Astrocyte (in vitro differentiated cells and primary cell): ENCODE data around the gene CCDC57.

Experiments used
- EZH2 ChIP-seq: IDR thresholded peaks from 2 replicates; pipeline ENCODE4 v1.6.1; 2012; ENCODE audit warnings: mild to moderate bottlenecking, low read length, inconsistent platforms; ENCODE audit not compliant: insufficient read depth
- TF ChIP-seq, protein P1 (sequence below): IDR thresholded peaks from 2 replicates; pipeline ENCODE4 v1.5.1; 2011; ENCODE audit warnings: low read depth, mild to moderate bottlenecking, inconsistent platforms, low read length, moderate library complexity; ENCODE audit not compliant: insufficient read depth

DNA sequence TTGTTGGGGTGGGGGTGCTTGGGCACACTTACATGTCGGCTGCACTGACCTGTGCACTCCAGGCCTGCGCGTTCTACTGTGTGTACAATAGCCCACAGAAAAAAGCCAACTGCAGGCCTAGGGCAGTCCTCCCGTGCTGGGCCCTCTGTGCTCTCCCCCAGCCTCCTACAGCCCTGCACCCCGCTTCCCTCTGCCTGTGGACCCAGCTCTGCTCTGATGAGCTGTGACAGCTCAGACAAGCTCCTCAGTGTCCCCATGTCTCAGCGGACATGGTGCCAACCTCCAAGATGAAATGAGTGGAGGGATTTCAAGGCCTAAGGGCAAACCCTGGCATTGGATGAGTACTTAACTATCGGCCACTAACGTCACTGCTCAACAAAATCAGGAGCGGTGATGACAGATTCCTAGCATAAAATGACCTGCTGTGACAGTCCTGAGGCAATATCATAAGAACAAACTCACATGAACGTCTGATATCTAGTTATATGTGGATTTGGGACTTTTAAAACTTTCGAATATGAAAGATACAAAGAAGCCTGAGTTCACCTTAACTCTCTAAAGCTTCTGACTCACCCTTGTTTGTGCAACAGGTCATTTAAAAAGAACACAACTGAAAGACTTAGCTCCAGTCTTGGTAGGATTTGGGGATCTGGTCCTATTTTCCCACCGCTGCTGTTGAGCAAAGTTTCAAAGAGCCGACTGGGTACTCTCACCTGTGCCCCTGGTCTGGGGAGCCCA is 34.7 kb downstream of the CCDC57 start:
- TF ChIP-seq, protein P1, sequence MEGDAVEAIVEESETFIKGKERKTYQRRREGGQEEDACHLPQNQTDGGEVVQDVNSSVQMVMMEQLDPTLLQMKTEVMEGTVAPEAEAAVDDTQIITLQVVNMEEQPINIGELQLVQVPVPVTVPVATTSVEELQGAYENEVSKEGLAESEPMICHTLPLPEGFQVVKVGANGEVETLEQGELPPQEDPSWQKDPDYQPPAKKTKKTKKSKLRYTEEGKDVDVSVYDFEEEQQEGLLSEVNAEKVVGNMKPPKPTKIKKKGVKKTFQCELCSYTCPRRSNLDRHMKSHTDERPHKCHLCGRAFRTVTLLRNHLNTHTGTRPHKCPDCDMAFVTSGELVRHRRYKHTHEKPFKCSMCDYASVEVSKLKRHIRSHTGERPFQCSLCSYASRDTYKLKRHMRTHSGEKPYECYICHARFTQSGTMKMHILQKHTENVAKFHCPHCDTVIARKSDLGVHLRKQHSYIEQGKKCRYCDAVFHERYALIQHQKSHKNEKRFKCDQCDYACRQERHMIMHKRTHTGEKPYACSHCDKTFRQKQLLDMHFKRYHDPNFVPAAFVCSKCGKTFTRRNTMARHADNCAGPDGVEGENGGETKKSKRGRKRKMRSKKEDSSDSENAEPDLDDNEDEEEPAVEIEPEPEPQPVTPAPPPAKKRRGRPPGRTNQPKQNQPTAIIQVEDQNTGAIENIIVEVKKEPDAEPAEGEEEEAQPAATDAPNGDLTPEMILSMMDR: no peak
- TF ChIP-seq EZH2: no peak
